HL-60 (cell line): ENCODE measurements around the gene RNF166.

Experiments used
- DNase-seq, 2 experiments: peaks; one replicate each; pipeline ENCODE4 v3.0.0-alpha.2; 2010 to 2020; ENCODE audit warnings: low read depth in 1 of 2, low spot score in 1 of 2
- H3K27ac ChIP-seq: fragments of 250-450 bp; sonication (Bioruptor Pico); replicated peaks from 2 replicates; pipeline ENCODE4 v1.5.1; 2020; ENCODE audit warnings: mild to moderate bottlenecking, moderate library complexity
- H3K27me3 ChIP-seq: fragments of 250-450 bp; sonication (Bioruptor Pico); 2 replicates; pipeline ENCODE4 v1.5.1; 2021; ENCODE audit warnings: mild to moderate bottlenecking, moderate library complexity; ENCODE audit not compliant: insufficient read depth, poor library complexity, severe bottlenecking
- H3K4me3 ChIP-seq: replicated peaks from 2 replicates; pipeline ENCODE4 v1.5.1; 2011; ENCODE audit warnings: mild to moderate bottlenecking, control low read depth, low read length; ENCODE audit not compliant: insufficient read depth
- GABPA ChIP-seq: IDR thresholded peaks from 2 replicates; pipeline ENCODE4 v1.6.1; 2012; ENCODE audit warnings: low read depth
- POLR2AphosphoS5 ChIP-seq: IDR thresholded peaks from 2 replicates; pipeline ENCODE4 v1.6.1; 2012; ENCODE audit warnings: low read depth
- REST ChIP-seq: IDR thresholded peaks from 2 replicates; pipeline ENCODE4 v1.6.1; 2012; ENCODE audit warnings: low read depth; ENCODE audit not compliant: insufficient replicate concordance
- SPI1 ChIP-seq: IDR thresholded peaks from 2 replicates; pipeline ENCODE4 v1.6.1; 2012; ENCODE audit warnings: low read depth, mild to moderate bottlenecking, borderline replicate concordance
- TF ChIP-seq, protein P1 (sequence below): IDR thresholded peaks from one replicate; pipeline ENCODE4 v1.5.1; 2011; ENCODE audit warnings: low read length, control low read depth, inconsistent platforms; ENCODE audit not compliant: insufficient read depth

The RNF166 gene

GRCh38 chr16:88676502-88677242 lies 29.5 kb downstream of the RNF166 start:
- Histone ChIP-seq H3K4me3 (no peak overlapping the region), H3K27me3 (no peaks in the 10 kb centered on the region), H3K27ac (no peak overlapping the region)
- TF ChIP-seq POLR2AphosphoS5, result no peak
- no peak for TF ChIP-seq GABPA
- TF ChIP-seq, protein P1, sequence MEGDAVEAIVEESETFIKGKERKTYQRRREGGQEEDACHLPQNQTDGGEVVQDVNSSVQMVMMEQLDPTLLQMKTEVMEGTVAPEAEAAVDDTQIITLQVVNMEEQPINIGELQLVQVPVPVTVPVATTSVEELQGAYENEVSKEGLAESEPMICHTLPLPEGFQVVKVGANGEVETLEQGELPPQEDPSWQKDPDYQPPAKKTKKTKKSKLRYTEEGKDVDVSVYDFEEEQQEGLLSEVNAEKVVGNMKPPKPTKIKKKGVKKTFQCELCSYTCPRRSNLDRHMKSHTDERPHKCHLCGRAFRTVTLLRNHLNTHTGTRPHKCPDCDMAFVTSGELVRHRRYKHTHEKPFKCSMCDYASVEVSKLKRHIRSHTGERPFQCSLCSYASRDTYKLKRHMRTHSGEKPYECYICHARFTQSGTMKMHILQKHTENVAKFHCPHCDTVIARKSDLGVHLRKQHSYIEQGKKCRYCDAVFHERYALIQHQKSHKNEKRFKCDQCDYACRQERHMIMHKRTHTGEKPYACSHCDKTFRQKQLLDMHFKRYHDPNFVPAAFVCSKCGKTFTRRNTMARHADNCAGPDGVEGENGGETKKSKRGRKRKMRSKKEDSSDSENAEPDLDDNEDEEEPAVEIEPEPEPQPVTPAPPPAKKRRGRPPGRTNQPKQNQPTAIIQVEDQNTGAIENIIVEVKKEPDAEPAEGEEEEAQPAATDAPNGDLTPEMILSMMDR, result no peak
- TF ChIP-seq SPI1, result no peak
- TF ChIP-seq REST, result no peak
- DNase-seq, result no peak

- no peak for TF ChIP-seq SPI1
- TF ChIP-seq, protein P1, result no peak
- TF ChIP-seq POLR2AphosphoS5, result no peak
- no peak for TF ChIP-seq GABPA
- no peak for TF ChIP-seq REST
- H3K27ac ChIP-seq, result no peak overlapping the region
- no peak for DNase-seq
Observed at GRCh38 chr16:88673716-88674379, 32.4 kb downstream of the RNF166 start.

DNA sequence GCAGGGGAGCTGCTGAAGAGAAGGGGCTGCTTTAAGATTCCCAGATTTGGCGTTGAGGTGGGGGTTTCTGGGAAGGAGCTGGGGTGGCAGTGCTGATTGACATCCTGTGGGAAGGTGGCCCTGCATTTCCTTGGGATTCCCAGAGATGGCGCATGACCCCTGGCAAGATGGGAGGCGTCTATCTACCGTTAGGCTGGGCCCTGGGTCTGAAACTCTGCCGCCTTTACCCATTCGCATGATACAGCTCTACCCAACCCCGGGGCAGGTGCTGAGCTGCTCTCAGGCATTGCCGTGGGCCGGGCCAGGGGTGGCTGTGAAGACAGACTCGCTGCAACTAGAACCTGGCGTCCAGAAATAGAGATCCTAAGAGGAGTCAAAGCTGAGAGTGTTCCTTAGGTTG lies 33.4 kb downstream of the RNF166 start:
- TF ChIP-seq SPI1, result no peak
- TF ChIP-seq, protein P1, result no peak
- DNase-seq, result no peak
- H3K27me3 ChIP-seq, result no peaks in the 10 kb centered on the region
- H3K4me3 ChIP-seq, result no peak overlapping the region
- no peak overlapping the region for H3K27ac ChIP-seq

More at GRCh38 chr16:88673716-88674379, 32.4 kb downstream of the RNF166 start:
- no peak overlapping the region for H3K4me3 ChIP-seq
- no peaks in the 10 kb centered on the region for H3K27me3 ChIP-seq
